ENCODE measurements around the gene FBXL14.

The FBXL14 gene

DNA sequence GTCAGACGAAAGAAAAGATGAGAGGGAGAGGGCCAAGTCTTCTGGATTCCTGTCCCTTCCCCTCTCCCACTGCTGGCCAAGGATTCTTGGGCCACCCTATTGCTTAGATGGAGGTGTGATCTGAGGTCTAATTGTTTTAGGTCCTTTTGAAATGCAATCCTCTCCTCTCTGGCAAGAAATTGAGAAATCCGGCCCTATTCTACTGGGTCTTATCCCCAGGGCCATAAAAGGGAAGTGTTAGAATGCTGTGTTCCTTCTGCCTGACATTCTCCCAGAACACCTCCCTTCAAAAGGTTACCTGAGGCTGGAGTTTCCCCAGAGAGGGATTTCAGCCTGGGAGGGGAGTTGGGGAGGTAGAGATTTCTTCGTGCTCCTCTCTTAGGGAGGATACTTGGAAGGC is 39.1 kb upstream of the FBXL14 start:
- TF ChIP-seq TAF1 (IDR thresholded peaks at IDR 0.05; ENCODE audit: low read depth) (no peak), RAD21 (IDR thresholded peaks at IDR 0.05; ENCODE audit: low read depth) (no peak), TCF12 (IDR thresholded peaks at IDR 0.05; ENCODE audit: low read depth) (no peak), YY1 (IDR thresholded peaks at IDR 0.05; ENCODE audit: low read depth) (no peak), EGR1 (IDR thresholded peaks at IDR 0.05) (no peak), ZBTB7A (IDR thresholded peaks at IDR 0.05; ENCODE audit: low read depth) (no peak), NFIC (IDR thresholded peaks at IDR 0.05) (no peak), CEBPB (IDR thresholded peaks at IDR 0.05) (no peak), CREB1 (IDR thresholded peaks at IDR 0.05; ENCODE audit: low read depth) (no peak), FOXM1 (IDR thresholded peaks at IDR 0.05; ENCODE audit: borderline replicate concordance, low read depth) (no peak), EP300 (IDR thresholded peaks at IDR 0.05; ENCODE audit: borderline replicate concordance) (no peak), TEAD4 (IDR thresholded peaks at IDR 0.05) (no peak)
- TF ChIP-seq, protein P1, sequence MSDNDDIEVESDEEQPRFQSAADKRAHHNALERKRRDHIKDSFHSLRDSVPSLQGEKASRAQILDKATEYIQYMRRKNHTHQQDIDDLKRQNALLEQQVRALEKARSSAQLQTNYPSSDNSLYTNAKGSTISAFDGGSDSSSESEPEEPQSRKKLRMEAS (IDR thresholded peaks at IDR 0.05): no peak
- TF ChIP-seq, protein P2, sequence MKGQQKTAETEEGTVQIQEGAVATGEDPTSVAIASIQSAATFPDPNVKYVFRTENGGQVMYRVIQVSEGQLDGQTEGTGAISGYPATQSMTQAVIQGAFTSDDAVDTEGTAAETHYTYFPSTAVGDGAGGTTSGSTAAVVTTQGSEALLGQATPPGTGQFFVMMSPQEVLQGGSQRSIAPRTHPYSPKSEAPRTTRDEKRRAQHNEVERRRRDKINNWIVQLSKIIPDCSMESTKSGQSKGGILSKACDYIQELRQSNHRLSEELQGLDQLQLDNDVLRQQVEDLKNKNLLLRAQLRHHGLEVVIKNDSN (IDR thresholded peaks at IDR 0.05): no peak
- TF ChIP-seq, protein P3, sequence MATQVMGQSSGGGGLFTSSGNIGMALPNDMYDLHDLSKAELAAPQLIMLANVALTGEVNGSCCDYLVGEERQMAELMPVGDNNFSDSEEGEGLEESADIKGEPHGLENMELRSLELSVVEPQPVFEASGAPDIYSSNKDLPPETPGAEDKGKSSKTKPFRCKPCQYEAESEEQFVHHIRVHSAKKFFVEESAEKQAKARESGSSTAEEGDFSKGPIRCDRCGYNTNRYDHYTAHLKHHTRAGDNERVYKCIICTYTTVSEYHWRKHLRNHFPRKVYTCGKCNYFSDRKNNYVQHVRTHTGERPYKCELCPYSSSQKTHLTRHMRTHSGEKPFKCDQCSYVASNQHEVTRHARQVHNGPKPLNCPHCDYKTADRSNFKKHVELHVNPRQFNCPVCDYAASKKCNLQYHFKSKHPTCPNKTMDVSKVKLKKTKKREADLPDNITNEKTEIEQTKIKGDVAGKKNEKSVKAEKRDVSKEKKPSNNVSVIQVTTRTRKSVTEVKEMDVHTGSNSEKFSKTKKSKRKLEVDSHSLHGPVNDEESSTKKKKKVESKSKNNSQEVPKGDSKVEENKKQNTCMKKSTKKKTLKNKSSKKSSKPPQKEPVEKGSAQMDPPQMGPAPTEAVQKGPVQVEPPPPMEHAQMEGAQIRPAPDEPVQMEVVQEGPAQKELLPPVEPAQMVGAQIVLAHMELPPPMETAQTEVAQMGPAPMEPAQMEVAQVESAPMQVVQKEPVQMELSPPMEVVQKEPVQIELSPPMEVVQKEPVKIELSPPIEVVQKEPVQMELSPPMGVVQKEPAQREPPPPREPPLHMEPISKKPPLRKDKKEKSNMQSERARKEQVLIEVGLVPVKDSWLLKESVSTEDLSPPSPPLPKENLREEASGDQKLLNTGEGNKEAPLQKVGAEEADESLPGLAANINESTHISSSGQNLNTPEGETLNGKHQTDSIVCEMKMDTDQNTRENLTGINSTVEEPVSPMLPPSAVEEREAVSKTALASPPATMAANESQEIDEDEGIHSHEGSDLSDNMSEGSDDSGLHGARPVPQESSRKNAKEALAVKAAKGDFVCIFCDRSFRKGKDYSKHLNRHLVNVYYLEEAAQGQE (IDR thresholded peaks at IDR 0.05; ENCODE audit: low read depth): no peak

DNA sequence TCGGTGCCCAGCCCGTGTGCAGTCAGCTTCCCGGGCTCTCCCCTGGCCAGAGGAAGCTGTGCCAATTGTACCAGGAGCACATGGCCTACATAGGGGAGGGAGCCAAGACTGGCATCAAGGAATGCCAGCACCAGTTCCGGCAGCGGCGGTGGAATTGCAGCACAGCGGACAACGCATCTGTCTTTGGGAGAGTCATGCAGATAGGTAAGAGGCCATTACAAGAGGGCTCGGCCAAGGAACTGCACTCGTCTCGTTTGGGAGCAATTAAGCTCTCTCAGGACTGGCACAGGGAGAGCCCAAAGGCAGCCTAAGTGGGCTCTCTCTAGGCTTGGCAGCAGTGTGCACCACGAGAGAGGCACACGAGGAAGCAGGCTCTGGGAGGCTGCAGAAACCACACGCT is 38.3 kb upstream of the FBXL14 start:
- TF ChIP-seq RAD21 (IDR thresholded peaks at IDR 0.05; ENCODE audit: low read depth) (no peak), FOXM1 (IDR thresholded peaks at IDR 0.05; ENCODE audit: borderline replicate concordance, low read depth) (no peak), NFIC (IDR thresholded peaks at IDR 0.05) (no peak), CREB1 (IDR thresholded peaks at IDR 0.05; ENCODE audit: low read depth) (no peak), EGR1 (IDR thresholded peaks at IDR 0.05) (no peak), CEBPB (IDR thresholded peaks at IDR 0.05) (no peak), YY1 (IDR thresholded peaks at IDR 0.05; ENCODE audit: low read depth) (no peak), ZBTB7A (IDR thresholded peaks at IDR 0.05; ENCODE audit: low read depth) (no peak), TEAD4 (IDR thresholded peaks at IDR 0.05) (no peak), TCF12 (IDR thresholded peaks at IDR 0.05; ENCODE audit: low read depth) (no peak), EP300 (IDR thresholded peaks at IDR 0.05; ENCODE audit: borderline replicate concordance) (no peak), TAF1 (IDR thresholded peaks at IDR 0.05; ENCODE audit: low read depth) (no peak)
- TF ChIP-seq, protein P2 (IDR thresholded peaks at IDR 0.05): no peak
- TF ChIP-seq, protein P3 (IDR thresholded peaks at IDR 0.05; ENCODE audit: low read depth): no peak
- TF ChIP-seq, protein P1 (IDR thresholded peaks at IDR 0.05): no peak

DNA sequence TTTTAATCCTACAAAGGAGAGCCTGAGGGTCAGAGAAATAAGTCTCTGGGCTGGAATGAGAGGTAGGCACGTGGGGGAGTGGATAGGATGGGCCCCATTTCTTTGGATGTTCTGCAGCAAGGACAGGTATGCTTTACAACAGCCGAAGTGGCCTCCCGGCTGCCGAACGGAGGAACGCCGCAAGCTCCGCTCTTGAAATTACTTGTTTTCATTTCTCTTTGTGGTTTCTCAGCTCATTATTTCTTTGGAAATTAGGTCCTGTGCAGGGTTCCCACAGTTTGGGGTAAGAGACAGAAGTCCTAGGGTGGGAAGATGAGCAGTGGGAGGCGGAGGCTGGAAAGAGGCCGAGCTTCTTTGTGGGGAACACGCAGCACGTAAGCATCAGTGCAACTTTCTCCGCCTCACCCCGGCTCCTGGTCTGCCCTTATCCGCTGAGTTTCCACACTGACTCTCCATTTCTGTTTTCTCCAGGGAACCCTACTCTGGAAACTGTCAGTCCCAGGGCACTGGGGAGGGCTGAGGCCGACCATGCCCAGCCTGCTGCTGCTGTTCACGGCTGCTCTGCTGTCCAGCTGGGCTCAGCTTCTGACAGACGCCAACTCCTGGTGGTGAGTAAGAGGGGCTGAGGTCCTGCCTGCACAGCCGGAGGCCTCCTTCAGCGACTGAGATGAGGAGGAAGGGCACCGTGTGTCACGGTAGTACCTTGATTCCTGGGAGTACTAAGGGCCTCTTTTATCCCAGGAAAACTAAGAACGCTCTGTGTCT is 36.6 kb upstream of the FBXL14 start:
- TF ChIP-seq, protein P1 (IDR thresholded peaks at IDR 0.05): no peak
- no peak for TF ChIP-seq EGR1 (IDR thresholded peaks at IDR 0.05)
- TF ChIP-seq NFIC (IDR thresholded peaks at IDR 0.05): no peak
- TF ChIP-seq TAF1 (IDR thresholded peaks at IDR 0.05; ENCODE audit: low read depth): no peak

DNA sequence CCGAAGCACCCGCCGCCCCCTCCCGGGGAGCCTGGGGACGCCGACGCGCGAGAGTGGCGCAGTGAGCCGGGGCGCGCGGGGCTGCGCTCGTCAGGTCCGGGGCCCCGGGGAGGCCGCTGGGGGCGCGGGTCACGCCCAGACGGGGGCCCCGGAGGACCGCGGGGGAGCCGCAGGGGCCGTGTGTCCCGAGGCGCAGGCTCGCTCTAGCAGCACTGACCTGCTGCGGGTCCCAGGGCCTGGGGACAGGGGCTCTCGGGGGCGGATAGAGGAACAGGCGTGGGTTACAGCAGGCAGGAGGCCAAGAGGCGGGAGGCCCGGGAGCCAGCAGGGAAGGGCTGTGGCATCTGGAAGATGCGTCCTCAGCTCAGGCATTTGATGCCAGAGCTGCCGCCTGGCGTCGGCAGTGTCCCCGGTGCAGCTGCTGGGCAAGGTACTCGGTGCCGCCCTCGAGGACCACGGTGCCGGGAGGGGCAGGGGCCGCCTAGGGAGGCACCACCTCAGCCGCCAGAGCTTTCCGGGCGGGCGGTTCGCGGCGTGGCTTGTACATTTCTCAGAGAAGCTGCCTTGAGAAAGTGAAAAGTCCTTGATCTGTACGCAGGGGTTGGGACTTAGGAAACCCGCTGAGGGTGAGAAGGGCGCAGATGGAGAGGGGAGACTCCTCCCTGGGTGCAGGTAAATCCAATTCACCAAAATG is 35.9 kb upstream of the FBXL14 start:
- no peak for TF ChIP-seq CREB1 (IDR thresholded peaks at IDR 0.05; ENCODE audit: low read depth)
- no peak for TF ChIP-seq TCF12 (IDR thresholded peaks at IDR 0.05; ENCODE audit: low read depth)
- TF ChIP-seq TAF1 (IDR thresholded peaks at IDR 0.05; ENCODE audit: low read depth): no peak
- TF ChIP-seq EP300 (IDR thresholded peaks at IDR 0.05; ENCODE audit: borderline replicate concordance): no peak
- peak; percentile 84 for TF ChIP-seq ZBTB7A (IDR thresholded peaks at IDR 0.05; ENCODE audit: low read depth)
- TF ChIP-seq TEAD4 (IDR thresholded peaks at IDR 0.05): 0 out of 2 replicates have a peak, but pooled peaks have one; percentile 6
- TF ChIP-seq, protein P1 (IDR thresholded peaks at IDR 0.05): peak; percentile 58
- no peak for TF ChIP-seq YY1 (IDR thresholded peaks at IDR 0.05; ENCODE audit: low read depth)
- no peak; the same call in 1 of the 2 replicates for TF ChIP-seq NFIC (IDR thresholded peaks at IDR 0.05)
- 0 out of 2 replicates have a peak, but pooled peaks have one; percentile 1 for TF ChIP-seq RAD21 (IDR thresholded peaks at IDR 0.05; ENCODE audit: low read depth)
- no peak for TF ChIP-seq CEBPB (IDR thresholded peaks at IDR 0.05)
